ENCODE results near the gene STK31. TPM values are rescaled to one million over a fixed set of nuclear protein-coding genes. Genes with fewer than 3 reads are reported as not detected.
"Not testable (repeated sequence)": the region's sequence is repeated elsewhere in the genome, so short reads cannot be mapped to it uniquely, and the experiment has no call there.

STK31 gene
- polyA plus RNA-seq, 2 of the 4 experiments (the other 2 are of a cell fraction) = 2.3 to 3.9 TPM

DNA sequence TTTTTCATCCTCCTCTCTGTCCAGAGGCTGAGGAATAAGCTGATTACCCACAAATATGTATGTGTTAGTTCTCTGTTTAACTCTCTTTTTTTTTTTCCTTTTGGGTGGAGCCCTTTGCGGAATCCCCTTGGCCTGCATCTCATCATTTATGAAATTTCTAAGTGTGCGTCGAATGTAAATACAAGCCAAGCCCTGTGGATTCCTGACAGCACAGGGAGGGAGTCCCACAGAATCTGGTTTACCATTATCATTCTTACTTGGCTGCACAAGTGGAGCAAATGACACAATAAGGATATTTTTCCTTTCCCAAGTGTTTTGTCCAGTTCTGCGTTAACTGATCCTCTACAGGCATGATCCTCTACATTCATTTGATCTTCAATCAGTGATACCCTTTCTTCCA lies 11.4 kb downstream of the STK31 start:
- ChIA-PET CTCF (interaction anchor here (0.6 to 3.4 kb wide), 3 partner anchors 10 to 448 kb away, joined by 4 to 6 read pairs (median 4); no protein-coding TSS in a partner anchor), POLR2A (no interaction called here)
- H3K4me1 ChIP-seq = no peaks in the 10 kb centered on the region
- H3K4me2 ChIP-seq = no peak overlapping the region
- 72% methylated on average over 4 of the region's 4 CpGs for WGBS (ENCODE audit: missing lambda C conversion rate)
- no peaks in the 10 kb centered on the region for H3K9me3 ChIP-seq
- no peak for DNase-seq (ENCODE audit: low read depth in 1 of 2, low spot score in 1 of 2)
- TF ChIP-seq CBX8 (IDR thresholded peaks at IDR 0.05) = no peak
- TF ChIP-seq, protein P1, sequence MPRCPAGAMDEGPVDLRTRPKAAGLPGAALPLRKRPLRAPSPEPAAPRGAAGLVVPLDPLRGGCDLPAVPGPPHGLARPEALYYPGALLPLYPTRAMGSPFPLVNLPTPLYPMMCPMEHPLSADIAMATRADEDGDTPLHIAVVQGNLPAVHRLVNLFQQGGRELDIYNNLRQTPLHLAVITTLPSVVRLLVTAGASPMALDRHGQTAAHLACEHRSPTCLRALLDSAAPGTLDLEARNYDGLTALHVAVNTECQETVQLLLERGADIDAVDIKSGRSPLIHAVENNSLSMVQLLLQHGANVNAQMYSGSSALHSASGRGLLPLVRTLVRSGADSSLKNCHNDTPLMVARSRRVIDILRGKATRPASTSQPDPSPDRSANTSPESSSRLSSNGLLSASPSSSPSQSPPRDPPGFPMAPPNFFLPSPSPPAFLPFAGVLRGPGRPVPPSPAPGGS (IDR thresholded peaks at IDR 0.05) = no peak
- no peak for TF ChIP-seq NR3C1 (IDR thresholded peaks at IDR 0.05)
- TF ChIP-seq ZSCAN20 (CRISPR knock-in tag; IDR thresholded peaks at IDR 0.05) = no peak
- no peak for TF ChIP-seq CEBPB (IDR thresholded peaks at IDR 0.05)
- TF ChIP-seq EHMT2 (IDR thresholded peaks at IDR 0.05; ENCODE audit: low read depth) = no peak
- TF ChIP-seq GATA3 (IDR thresholded peaks at IDR 0.05; ENCODE audit: borderline replicate concordance) = no peak
- no peak for TF ChIP-seq BHLHE40 (IDR thresholded peaks at IDR 0.05; ENCODE audit: low read depth, low read length)
- TF ChIP-seq, protein P2, sequence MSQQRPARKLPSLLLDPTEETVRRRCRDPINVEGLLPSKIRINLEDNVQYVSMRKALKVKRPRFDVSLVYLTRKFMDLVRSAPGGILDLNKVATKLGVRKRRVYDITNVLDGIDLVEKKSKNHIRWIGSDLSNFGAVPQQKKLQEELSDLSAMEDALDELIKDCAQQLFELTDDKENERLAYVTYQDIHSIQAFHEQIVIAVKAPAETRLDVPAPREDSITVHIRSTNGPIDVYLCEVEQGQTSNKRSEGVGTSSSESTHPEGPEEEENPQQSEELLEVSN (IDR thresholded peaks at IDR 0.05; ENCODE audit: borderline replicate concordance, low read depth) = no peak
- TF ChIP-seq JUNB (IDR thresholded peaks at IDR 0.05) = no peak
- no peak for TF ChIP-seq NPAS2 (CRISPR knock-in tag; IDR thresholded peaks at IDR 0.05; ENCODE audit: borderline replicate concordance)
- no peak for TF ChIP-seq SREBF2 (IDR thresholded peaks at IDR 0.05)
- TF ChIP-seq MAZ (IDR thresholded peaks at IDR 0.05; ENCODE audit: borderline replicate concordance, low read depth, low read length) = no peak
- no peak for TF ChIP-seq ZFP36 (IDR thresholded peaks at IDR 0.05; ENCODE audit: borderline replicate concordance, partially characterized antibody)
- no peak overlapping the region for H3K27ac ChIP-seq
- no peak for FAIRE-seq
- no peak overlapping the region for H3K4me3 ChIP-seq
- no peak for ATAC-seq

DNA sequence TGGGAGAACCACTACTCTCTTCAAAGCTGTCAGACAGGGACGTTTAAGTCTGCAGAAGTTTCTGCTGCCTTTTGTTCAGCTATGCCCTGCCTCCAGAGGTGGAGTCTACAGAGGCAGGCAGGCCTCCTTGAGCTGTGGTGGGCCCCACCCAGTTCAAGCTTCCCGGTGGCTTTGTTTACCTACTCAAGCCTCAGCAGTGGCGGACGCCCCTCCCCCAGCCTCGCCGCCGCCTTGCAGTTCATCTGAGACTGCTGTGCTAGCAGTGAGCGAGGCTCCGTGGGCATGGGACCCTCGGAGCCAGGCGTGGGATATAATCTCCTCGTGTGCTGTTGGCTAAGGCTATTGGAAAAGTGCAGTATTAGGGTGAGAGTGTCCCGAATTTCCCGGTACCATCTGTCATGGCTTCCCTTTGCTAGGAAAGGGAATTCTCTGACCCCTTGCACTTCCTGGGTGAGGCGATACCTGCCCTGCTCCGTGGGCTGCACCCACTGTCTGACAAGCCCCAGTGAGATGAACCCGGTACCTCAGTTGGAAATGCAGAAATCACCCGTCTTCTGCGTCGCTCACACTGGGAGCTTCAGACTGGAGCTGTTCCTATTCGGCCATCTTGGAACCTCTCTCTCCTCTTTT lies 12.7 kb downstream of the STK31 start:
- Histone ChIP-seq H3K4me2 (peak overlapping the region; percentile 55), H3K4me3 (peak overlapping the region; percentile 53), H3K27ac (peak overlapping the region; percentile 77 to 89)
- ATAC-seq (peak in 1 of 2 experiments; percentile 71; a peak in 3 of 6 replicates), DNase-seq (ENCODE audit: low read depth in 1 of 2, low spot score in 1 of 2) (peak in 1 of 2 experiments; percentile 65)
- 9% methylated on average over 19 of the region's 21 CpGs for WGBS (ENCODE audit: missing lambda C conversion rate)
- TF ChIP-seq HOXB5 (CRISPR knock-in tag; IDR thresholded peaks at IDR 0.05) = 0 out of 2 replicates have a peak, but pooled peaks have one; percentile 23
- TF ChIP-seq, protein P3, sequence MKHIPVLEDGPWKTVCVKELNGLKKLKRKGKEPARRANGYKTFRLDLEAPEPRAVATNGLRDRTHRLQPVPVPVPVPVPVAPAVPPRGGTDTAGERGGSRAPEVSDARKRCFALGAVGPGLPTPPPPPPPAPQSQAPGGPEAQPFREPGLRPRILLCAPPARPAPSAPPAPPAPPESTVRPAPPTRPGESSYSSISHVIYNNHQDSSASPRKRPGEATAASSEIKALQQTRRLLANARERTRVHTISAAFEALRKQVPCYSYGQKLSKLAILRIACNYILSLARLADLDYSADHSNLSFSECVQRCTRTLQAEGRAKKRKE (CRISPR knock-in tag; IDR thresholded peaks at IDR 0.05; ENCODE audit: low read depth) = 0 out of 2 replicates have a peak, but pooled peaks have one; percentile 14
- TF ChIP-seq, protein P4, sequence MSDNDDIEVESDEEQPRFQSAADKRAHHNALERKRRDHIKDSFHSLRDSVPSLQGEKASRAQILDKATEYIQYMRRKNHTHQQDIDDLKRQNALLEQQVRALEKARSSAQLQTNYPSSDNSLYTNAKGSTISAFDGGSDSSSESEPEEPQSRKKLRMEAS (IDR thresholded peaks at IDR 0.05) = 0 out of 2 replicates have a peak, but pooled peaks have one; percentile 36
- 0 out of 2 replicates have a peak, but pooled peaks have one; percentile 38 for TF ChIP-seq HOXB13 (CRISPR knock-in tag; IDR thresholded peaks at IDR 0.05; ENCODE audit: low read depth)
- not testable (repeated sequence) for FAIRE-seq, H3K9me3 ChIP-seq, H3K4me1 ChIP-seq
- CTCF ChIA-PET = interaction anchor here (1.9 kb wide), 1 partner anchor 11 kb away, joined by 4 read pairs; no protein-coding TSS in a partner anchor
- POLR2A ChIA-PET = interaction anchor here (1.1 to 1.4 kb wide), 2 partner anchors 9 to 125 kb away, joined by 4 to 7 read pairs; partner anchors contain the start of gene CCDC126

DNA sequence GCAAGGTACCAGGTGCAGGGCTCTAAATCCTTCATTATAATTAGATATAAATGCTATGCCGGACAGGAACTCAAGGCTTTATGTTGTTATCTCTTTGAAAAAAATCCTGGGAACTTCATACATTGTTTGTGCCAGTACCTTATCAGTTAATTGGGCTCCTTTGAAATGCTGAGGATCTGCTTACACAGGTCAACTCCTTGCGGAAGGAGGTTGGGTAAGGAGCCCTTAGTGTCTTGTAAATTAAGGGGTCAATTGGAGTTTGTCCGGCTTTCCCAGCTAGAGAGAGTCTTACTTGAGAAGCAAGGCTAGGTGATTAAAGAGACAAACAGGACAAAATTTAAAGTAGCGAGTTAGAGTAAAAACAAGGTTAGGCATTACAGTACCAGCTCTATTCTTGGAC lies 14.1 kb downstream of the STK31 start:
- H3K4me1 ChIP-seq; H3K9me3 ChIP-seq; POLR2A ChIA-PET; H3K4me2 ChIP-seq; H3K4me3 ChIP-seq; DNase-seq (ENCODE audit: low read depth in 1 of 2, low spot score in 1 of 2); H3K27ac ChIP-seq; FAIRE-seq; ATAC-seq: not testable (repeated sequence)
- 93% methylated on average over 4 of the region's 4 CpGs for whole genome bisulfite sequencing (ENCODE audit: missing lambda C conversion rate)
- CTCF ChIA-PET = interaction anchor here (1.1 kb wide), 1 partner anchor 10 kb away, joined by 3 read pairs; no protein-coding TSS in a partner anchor

All from A549 (cell line).